Measurements from ENCODE around the gene ARAP3.
"Not testable (repeated sequence)": the region's sequence is repeated elsewhere in the genome, so short reads cannot be mapped to it uniquely, and the experiment has no call there.

Gene ARAP3

DNA sequence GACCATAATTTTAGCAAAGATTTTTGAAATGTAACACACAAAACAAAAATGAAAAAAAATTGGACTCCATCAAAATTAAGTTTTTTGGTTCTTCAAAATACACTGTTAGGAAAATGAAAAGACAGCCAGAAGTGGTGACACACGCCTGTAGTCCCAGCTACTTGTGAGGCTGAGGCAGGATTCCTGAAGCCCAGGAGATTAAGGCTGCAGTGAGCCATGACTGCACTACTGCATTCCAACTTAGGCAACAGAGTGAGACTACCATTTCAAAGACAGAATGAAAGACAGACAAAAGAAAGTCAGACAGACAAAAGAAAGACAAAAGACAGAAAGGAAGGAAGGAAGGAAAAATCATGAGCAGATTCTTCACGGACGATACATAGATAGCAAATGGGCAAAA, 70.7 kb downstream of the ARAP3 start:
- no peak for DNase-seq

DNA sequence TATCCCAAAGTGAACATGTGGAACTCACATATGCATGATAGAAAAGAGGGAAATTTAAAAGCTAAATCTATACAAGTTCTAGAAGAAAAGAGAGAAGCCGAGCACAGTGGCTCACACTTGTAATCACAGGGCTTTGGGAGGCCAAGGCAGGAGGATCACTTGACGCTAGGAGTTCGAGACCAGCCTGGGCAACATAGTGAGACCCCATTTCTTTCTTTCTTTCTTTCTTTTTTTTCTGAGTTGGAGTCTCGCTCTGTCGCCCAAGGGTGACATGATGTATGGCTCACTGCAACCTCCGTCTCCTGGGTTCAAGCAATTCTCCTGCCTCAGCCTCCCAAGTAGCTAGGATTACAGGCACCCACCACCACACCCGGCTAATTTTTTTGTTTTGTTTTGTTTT, 72.1 kb downstream of the ARAP3 start:
- DNase-seq = not testable (repeated sequence)

DNA sequence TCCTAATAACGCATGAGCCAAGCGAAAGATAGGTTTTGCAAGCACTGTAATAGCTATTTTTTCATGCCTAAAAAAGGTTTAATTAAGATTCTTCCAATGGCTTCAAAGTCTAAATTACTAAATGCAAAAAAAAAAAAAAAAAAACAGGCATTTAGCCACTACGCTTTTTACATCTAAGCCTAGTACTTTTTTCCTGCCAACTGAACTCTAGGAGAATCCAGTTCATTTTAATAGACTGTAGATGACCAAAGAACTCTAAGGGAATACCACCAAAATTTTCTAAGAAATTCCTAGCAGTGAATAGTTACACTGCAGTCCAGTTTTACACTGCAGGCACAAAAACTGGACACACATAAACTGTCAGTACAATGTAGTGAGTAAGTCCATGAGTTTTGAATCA, 73.0 kb downstream of the ARAP3 start:
- DNase-seq = no peak

DNA sequence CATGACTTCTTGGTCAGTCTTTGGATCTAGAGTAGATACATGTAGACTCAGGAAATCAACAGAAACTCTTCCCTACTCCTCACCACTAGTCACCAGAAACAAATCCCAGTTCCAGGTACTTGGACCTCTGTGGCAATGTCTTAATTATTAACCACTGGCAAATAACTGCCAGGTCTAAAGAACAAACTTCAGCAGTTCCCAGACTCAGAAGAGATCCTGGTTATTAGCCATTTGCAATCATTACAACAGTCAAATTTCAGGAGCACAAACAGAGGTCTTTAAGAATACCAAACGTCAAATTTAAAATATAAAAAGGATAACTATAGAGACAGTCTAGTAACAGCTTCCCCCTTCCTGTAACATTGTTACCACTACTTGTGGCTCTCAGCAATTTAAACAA, 73.5 kb downstream of the ARAP3 start:
- no peak for DNase-seq

DNA sequence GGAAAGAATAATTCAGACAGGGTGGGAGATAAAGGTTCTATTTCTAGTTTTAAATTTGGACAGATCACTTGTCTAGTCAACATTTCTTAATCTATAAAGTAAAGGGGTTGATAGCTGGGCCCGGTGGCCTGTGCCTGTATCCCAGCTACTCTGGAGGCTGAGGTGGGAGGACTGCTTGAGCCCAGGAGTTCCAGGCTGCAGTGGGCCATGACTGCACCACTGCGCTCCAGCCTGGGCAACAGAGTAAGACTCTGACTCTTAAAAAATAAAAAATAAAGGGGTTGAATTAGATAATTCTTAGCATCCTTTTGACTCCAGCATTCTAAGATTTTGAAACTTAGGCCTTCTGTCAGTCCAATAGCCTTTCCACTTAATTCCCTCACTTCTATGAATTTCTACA, 74.0 kb downstream of the ARAP3 start:
- no peak for DNase-seq

DNA sequence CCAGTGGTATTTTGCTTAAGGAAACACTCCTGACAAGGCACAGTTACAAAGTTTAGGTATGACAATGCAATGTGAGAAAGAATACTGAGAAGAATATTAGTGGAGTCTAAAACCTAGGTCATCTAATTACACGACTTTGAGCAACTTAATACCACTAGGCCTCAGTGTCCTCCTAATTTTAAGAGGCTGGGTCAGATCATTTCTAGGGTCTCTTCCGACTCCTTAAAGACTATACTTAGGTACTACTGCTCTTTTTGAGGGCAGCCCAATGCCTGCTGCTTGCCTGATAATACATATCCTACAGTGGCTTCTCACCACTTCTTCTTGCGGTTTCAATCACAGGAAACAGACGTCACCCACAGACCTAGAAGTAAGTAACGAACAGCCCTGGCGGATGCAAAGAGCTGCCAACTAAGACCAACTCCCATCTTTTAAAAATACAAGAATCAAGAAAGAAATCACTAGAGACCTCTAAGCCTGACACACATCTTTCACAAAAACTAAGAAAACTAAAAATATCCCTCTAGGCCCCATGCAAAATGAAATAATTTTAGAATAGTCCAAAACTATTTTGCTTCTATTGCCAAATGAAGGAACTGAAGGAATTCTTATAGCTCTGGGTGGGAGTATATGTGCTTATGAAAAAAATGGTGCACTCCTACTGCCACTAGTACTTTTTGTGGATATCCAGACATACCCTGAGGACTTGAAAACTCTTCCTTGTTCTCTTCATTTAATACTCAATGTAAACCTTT, 76.3 kb downstream of the ARAP3 start:
- no peak for DNase-seq

GRCh38 chr5:141603923-141604717, 77.9 kb downstream of the ARAP3 start:
- no peak for DNase-seq
